Breast epithelium (tissue), 4 donors: Measurements from ENCODE around the gene PLCG2. TPM values are rescaled to one million over a fixed set of nuclear protein-coding genes. Genes with fewer than 3 reads are reported as not detected.

Source experiments
- DNase-seq, 2 donors: peaks; one replicate each; pipeline ENCODE4 v3.0.0-alpha.2; 2019; ENCODE audit warnings: low spot score in 2 of 2
- H3K27ac ChIP-seq, 2 donors: fragments of 200-600 bp; sonication (generic) in 1 of 2; one replicate each; pipeline ENCODE4 v1.5.1; 2016 to 2019; ENCODE audit warnings: mild to moderate bottlenecking in 1 of 2
- H3K27me3 ChIP-seq, 2 donors: fragments of 200-600 bp; sonication (generic) in 1 of 2; one replicate each; pipeline versions ENCODE4 v1.5.1 to v1.6.0; 2017 to 2019; ENCODE audit warnings: control low read depth in 1 of 2, mild to moderate bottlenecking in 1 of 2
- H3K36me3 ChIP-seq: fragments of 200-600 bp; one replicate; pipeline ENCODE4 v1.5.1; 2019
- H3K4me1 ChIP-seq, 2 donors: fragments of 200-600 bp; sonication (generic); one replicate each; pipeline ENCODE4 v1.5.1; 2016 to 2019; ENCODE audit warnings: control low read depth in 1 of 2
- H3K4me3 ChIP-seq, 3 donors: fragments of 200-600 bp; sonication (generic); 1 replicate in 2 of 3; 2 replicates in 1 of 3; pipeline ENCODE4 v1.5.1; 2016 to 2019; ENCODE audit warnings: mild to moderate bottlenecking in 3 of 3, moderate library complexity in 2 of 3
- H3K9me3 ChIP-seq, 2 donors: fragments of 200-600 bp; sonication (generic) in 1 of 2; one replicate each; pipeline ENCODE4 v1.5.1; 2016 to 2019; ENCODE audit warnings: control low read depth in 1 of 2
- POLR2A ChIP-seq: fragments of 450-650 bp; IDR thresholded peaks from one replicate; pipeline ENCODE4 v1.6.1; 2016; ENCODE audit warnings: antibody characterized with exemption, mild to moderate bottlenecking, moderate library complexity
- POLR2AphosphoS5 ChIP-seq, 3 donors: sonication (generic); formaldehyde crosslinking; IDR thresholded peaks; one replicate each; pipeline ENCODE4 v1.6.1; 2017; ENCODE audit warnings: antibody characterized with exemption in 3 of 3
- intact Hi-C: fragments of 100-400 bp; cut with DNase I; formaldehyde crosslinking; loops from one replicate; pipeline ENCODE4 v1.15.1; 2023; ENCODE audit warnings: low total_unique reads
- total RNA-seq, 3 donors: library from RNA; depleted of rRNA; stranded (reverse); fragments of >200 nt; gene quantifications; one replicate each; pipeline ENCODE4 v1.1.0, GENCODE V29; 2016
- TF ChIP-seq, protein P1 (sequence below), 3 donors: fragments of 450-650 bp; IDR thresholded peaks; one replicate each; pipeline ENCODE4 v1.5.1; 2016 to 2017; ENCODE audit warnings: antibody characterized with exemption in 3 of 3, mild to moderate bottlenecking in 3 of 3, moderate library complexity in 3 of 3

The PLCG2 gene
- total RNA-seq, 3 donors from 2014 or later, result 14.6 to 24.6 (median 24.3) TPM

DNA sequence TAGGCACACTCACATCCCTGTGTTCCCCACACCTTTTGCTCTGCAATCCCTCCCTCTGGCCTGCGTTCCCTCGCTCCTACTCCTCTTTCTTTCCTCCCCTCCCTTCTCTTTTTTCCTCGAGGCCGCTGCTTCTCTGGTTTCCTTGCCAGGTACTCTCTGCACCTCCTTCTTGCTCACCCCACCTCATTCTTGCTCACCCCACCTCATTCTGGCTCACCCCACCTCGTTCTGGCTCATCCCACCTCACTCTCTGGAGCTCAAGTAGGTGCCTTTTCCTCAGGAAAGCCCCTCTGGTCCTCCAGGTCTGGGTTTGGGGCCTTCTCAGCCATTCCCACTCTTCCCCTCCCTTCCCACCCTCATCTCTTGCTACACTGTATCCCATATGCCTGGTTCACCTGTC, 103.5 kb downstream of the PLCG2 start:
- H3K4me1 ChIP-seq, result no peaks in the 10 kb centered on the region
- H3K27me3 ChIP-seq, result no peaks in the 10 kb centered on the region
- H3K4me3 ChIP-seq, result no peak overlapping the region
- no peak overlapping the region for H3K27ac ChIP-seq
- DNase-seq, result no peak
- no peaks in the 10 kb centered on the region for H3K36me3 ChIP-seq
- no peaks in the 10 kb centered on the region for H3K9me3 ChIP-seq
- intact Hi-C loops, result no loop called here
- TF ChIP-seq, protein P1, sequence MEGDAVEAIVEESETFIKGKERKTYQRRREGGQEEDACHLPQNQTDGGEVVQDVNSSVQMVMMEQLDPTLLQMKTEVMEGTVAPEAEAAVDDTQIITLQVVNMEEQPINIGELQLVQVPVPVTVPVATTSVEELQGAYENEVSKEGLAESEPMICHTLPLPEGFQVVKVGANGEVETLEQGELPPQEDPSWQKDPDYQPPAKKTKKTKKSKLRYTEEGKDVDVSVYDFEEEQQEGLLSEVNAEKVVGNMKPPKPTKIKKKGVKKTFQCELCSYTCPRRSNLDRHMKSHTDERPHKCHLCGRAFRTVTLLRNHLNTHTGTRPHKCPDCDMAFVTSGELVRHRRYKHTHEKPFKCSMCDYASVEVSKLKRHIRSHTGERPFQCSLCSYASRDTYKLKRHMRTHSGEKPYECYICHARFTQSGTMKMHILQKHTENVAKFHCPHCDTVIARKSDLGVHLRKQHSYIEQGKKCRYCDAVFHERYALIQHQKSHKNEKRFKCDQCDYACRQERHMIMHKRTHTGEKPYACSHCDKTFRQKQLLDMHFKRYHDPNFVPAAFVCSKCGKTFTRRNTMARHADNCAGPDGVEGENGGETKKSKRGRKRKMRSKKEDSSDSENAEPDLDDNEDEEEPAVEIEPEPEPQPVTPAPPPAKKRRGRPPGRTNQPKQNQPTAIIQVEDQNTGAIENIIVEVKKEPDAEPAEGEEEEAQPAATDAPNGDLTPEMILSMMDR (IDR thresholded peaks at IDR 0.05), result no peak

DNA sequence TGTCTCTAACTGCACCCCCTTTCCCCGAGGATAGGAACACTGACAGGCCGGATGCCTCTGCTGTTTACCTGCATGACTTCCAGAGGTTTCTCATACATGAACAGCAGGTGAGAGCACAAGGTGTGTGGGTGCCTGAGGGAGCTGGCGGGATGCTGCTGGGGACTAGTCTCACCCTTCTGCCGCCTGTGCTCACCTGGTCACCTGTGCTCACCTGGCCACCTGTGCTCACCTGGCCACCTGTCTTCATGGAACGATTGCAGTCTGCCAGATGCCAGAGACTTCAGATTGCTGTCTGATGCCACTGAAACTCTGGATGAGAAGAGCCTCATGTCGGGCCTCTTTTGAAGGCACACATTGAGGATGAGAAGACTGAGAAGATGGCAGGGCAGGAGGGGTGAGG, 104.1 kb downstream of the PLCG2 start:
- no peak for DNase-seq
- TF ChIP-seq, protein P1 (IDR thresholded peaks at IDR 0.05), result no peak
- no peak for TF ChIP-seq POLR2A
- TF ChIP-seq POLR2AphosphoS5 (IDR thresholded peaks at IDR 0.05), result no peak
- Histone ChIP-seq H3K4me1 (no peaks in the 10 kb centered on the region), H3K27ac (no peak overlapping the region), H3K27me3 (no peaks in the 10 kb centered on the region), H3K36me3 (no peaks in the 10 kb centered on the region), H3K9me3 (no peaks in the 10 kb centered on the region), H3K4me3 (no peak overlapping the region)
- intact Hi-C loops, result no loop called here

DNA sequence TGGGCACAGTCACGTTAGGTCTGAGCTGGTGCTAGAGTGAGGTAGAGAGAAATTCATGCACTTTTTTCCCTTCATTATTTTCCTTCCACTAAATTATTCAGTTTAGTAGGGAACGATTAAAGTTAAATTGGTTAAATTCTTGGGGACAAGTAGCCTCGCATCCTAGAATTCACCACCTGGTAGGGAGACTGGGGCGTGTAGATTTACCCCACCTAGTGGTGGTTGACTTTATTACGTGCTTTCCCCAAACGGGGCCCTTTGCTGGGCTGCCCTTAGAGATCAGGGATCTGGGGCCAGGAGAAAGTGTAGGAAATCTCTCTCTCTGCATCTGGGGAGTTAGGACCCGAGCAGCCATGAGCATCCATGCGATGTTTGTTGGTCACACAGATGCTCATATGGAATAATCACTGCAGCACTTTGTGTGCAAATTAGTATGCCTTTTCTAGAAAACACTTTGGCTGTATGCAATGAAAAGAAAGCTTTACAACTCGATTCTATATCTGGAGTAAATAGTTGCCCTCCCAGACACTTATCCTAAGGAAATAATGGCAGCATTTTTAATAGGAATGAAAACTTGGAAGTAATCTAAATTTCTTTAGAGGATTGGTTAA, 107.0 kb downstream of the PLCG2 start:
- no peak for DNase-seq
- Histone ChIP-seq H3K4me3 (no peak overlapping the region), H3K27me3 (no peaks in the 10 kb centered on the region), H3K4me1 (no peaks in the 10 kb centered on the region), H3K36me3 (no peaks in the 10 kb centered on the region), H3K9me3 (no peaks in the 10 kb centered on the region), H3K27ac (no peak overlapping the region)
- intact Hi-C loops, result no loop called here
- TF ChIP-seq POLR2AphosphoS5 (IDR thresholded peaks at IDR 0.05) (no peak), POLR2A (no peak)
- TF ChIP-seq, protein P1 (IDR thresholded peaks at IDR 0.05), result peak; percentile 19 to 39 (median 37)

DNA sequence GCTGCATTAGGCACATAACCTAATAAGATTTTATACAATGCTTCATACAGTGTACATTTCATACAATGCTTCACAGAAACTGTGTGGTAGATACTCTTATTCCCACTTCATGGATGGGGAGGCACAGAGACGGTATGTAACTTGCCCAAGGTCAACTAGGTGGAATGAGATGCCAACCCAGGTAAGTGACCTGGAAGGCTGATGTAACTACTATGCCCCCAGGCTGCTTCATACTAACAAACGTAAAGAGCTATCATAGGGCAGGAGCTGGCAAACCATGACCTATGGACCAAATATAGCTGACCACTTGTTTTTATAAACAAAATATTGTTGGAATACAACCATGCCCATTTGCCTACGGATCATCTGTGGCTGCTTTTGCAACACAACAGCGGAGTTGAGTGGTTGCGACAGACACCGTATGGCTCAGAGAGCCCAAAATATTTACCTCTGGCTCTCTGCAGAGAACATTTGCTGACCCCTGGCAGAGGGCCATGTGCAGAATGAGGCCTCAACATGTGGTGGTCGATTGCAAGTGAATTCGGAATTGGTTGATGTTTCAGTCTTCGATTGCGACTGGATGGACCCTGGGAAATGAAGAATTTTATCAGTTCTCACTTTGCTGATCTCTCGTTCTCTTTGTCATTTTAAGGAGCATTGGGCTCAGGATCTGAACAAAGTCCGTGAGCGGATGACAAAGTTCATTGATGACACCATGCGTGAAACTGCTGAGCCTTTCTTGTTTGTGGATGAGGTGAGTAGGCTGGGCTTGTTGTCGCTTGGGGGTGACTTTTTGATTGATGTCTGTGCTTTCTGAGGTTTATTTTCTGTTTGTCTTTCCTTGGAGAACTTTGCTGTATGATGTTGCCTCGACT, 109.7 kb downstream of the PLCG2 start:
- Histone ChIP-seq H3K27me3 (no peaks in the 10 kb centered on the region), H3K9me3 (no peaks in the 10 kb centered on the region), H3K27ac (no peak overlapping the region), H3K4me3 (no peak overlapping the region), H3K4me1 (no peaks in the 10 kb centered on the region), H3K36me3 (no peaks in the 10 kb centered on the region)
- no peak for TF ChIP-seq POLR2AphosphoS5 (IDR thresholded peaks at IDR 0.05)
- TF ChIP-seq, protein P1 (IDR thresholded peaks at IDR 0.05), result no peak
- TF ChIP-seq POLR2A, result no peak
- DNase-seq, result no peak
- intact Hi-C loops, result no loop called here

DNA sequence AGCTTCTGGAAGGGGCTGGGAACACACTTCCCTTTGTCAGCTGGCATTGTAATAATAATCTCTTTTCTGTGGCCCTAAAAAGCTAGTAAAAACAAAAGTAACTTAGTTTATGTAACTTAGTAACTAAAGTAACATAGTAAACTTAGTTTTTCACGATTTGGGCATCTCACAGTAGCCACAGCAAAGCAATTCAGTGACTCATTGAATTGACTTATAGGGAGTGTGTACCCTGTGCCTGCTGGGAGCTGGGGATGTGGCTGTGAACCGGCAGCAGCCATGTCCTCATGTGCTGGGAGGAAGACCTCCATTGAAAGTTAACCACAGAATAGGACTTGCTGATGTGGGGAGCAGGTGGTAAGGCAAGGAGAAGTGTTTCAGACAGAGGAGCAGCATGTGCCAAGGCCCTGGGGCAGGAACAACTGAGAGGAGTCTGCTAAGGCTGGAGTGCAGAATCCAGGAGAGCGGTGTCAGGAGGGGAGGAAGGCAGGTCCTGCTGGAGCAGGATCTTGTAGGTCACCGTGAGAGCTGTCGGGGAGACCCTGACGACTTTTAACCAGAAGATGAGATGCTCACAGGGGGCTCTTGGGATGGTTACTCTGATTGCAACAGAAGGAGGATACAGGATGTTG, 112.8 kb downstream of the PLCG2 start:
- no peak overlapping the region for H3K4me3 ChIP-seq
- no peak overlapping the region for H3K27ac ChIP-seq
- H3K36me3 ChIP-seq, result no peaks in the 10 kb centered on the region
- DNase-seq, result no peak
- TF ChIP-seq POLR2A, result no peak
- intact Hi-C loops, result loop anchor here (1.0 kb wide), 1 partner anchor 40 kb away; no protein-coding TSS in a partner anchor
- no peaks in the 10 kb centered on the region for H3K27me3 ChIP-seq
- no peaks in the 10 kb centered on the region for H3K9me3 ChIP-seq
- no peaks in the 10 kb centered on the region for H3K4me1 ChIP-seq
